Fibroblast of skin of left biceps (primary cell): Measurements from ENCODE around the gene MYL9.
A peak's percentile ranks its signal among the peaks of the same experiment; 100 is the strongest.
"Not testable (repeated sequence)": the region's sequence is repeated elsewhere in the genome, so short reads cannot be mapped to it uniquely, and the experiment has no call there.

Experiments used
- DNase-seq, 2 experiments: peaks; one replicate each; pipeline ENCODE4 v3.0.0-alpha.2; 2013; ENCODE audit warnings: low read depth in 2 of 2

Gene MYL9

DNA sequence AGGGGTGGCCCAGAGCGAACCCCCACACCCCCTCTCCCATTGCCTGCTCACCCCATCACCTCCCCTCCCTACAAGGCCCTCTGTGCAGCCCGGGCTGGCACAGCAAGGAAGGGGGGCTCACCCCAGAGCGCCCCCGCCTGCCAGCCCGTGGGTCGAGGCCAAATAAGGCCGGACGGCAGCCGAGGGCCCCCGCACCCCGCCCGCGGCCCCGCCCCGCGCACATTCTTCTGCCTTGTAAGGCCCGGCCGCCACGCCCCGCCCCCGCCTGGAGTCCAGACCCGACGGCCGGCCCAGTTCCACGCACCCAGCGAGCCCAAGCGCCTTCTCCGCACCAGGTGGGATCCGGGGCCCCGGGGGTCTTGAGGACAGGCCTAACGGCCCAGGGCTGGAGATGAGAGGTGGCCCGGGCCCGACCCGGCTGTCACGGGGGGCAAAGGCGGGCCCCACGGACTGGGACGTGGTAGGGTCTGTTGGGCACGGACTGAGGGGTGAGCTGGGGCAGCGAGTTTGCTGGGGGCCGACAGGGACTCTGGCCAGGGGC is at the start of gene MYL9:
Gene MYL9, plus strand, starts transcription at position 293 of the 541 bp plus-strand sequence. CDS start 3,366 bp downstream, outside the sequence.
- DNase-seq, result peak; percentile 51 to 54

DNA sequence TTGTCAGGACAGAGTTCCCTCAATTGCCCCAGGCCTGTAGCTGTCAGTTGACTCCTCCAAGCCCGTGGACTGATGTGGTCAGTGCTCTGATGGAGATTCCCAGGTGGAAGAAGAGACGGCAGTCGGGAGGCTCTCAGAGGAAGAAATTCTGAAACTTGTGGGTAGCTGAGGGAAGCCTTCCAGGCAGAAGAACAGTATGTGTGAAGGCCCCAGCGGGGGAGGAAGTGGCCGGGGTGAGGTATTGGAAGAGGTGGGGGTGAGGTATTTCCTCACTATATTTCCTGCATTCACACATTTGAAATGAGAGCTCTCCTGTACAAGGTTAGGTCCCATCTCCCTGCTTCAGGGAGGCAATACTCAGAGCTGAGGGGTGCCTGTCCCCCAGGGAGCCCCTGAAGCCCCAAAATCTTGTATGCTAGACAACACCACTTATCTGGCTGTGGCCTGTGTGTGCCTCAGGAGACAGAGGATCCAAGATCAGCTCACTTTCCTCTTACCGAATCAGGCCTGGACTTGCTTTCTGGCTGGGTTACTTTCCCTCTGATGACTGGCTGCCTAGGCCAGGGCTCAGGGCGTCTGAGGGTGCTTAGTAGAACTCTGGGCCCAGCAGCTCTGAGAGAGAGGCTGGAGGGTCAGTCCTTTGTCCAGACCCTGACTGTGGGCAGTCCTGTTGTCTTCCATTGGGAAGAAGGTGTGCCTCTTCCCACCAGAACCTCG is 49.3 kb upstream of the MYL9 start:
- no peak for DNase-seq

DNA sequence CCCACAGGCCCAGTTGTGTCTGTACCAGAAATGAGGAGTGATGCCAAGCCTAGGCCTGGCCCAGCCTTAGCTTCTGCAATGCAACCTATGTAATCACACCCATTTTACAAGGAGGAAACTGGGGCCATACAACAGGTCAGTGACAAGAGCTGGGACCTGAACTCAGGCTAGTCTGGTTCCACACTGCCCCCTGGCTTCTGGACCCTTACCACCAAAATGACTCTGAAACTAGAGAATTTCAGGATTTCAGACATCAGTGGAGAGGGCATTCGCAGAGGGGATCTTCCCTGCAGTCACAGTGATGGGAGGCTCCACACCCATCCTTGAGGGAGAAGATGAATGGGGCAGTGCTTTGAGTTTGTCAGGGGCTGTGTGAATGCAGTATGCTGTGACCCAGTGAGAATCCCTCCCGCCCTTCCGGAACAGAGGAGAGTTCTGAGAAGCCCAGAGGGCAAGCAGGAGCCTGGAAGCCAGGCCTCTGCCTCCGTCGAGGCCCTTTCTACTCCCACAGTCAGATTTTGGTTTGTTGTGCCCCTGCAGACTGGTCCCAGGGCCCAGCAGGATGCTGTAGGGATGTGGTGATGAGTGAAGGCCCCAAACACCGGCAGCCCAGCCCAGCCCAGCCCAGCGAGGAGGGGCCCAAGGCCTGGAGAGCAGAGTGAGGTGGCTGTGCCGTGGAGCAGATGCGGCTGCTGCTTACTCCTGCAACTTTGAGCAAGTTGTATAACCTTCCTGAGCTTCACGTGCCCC is 48.1 kb upstream of the MYL9 start:
- DNase-seq, result no peak

DNA sequence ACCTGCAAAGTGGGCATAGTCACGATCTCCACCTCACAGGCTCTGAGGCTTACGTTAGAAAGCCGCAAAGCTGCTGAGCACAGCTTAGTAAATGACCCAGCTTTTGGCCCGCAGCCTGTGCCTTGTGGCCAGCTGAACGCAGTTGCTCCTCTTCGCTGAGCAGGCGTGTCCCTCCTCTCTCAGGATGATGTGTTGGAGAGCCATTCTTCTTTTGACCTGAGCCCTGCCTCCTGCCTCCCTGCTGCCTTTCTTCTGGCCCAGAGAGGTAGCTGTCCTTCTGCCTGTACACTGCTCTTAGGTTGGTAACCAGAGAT is 47.6 kb upstream of the MYL9 start:
- DNase-seq, result no peak

DNA sequence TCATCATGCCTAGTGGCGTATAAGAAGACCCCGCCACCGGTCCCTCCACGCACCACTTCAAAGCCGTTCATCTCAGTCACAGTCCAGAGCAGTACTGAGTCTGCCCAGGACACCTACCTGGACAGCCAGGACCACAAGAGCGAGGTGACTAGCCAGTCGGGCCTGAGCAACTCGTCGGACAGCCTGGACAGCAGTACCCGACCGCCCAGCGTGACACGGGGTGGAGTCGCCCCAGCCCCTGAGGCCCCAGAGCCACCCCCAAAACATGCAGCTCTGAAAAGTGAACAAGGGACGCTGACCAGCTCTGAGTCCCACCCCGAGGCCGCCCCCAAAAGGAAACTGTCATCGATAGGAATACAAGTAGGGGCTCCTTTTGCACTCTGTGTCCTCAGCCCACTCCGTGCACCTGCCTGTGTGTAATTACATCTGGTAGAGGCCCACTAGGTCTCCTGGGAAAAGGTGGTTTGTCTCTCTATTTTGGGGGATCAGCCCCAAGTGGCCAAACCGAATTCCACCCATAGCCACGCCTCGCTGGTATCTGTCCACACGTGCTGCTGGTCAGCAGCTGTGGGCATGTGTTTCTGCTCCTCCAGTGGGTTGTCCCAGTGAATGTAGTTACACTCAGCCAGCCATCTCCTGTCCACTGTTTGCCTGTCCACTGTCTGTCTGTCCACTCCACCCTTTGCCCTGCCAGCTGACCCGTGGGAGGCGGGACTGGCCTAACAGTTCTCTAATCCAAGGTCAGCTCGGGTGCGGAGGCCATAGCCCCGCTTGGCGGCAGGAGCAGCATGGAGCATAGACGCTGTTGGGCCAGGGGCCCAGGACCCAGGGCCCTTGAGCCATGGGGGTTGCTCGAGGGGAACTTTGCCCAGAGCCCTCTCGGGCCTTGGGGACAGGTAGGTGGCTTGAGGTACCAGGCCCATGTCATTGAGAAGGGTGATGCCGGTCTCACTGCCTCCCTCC is 44.3 kb upstream of the MYL9 start:
- DNase-seq, result no peak

DNA sequence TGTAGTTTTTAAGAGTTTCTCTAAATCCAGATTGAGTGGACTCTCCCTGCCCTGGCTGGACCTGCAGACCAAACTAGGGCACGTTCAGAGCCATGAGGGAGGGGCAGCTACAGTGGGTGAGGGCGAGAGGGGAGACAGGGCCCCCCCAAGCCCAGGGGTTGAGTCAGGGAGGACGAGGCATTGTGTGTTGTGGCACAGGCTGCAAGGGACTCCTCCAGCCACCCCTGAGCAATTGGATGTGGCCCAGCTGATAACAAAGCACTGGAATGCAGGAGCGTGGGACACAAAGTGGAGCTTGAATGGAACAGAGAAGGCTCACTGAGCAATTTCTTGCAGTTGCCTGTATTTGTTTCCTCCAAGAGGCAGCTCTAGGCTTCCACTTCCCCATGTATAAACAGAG is 43.5 kb upstream of the MYL9 start:
- DNase-seq, result no peak

DNA sequence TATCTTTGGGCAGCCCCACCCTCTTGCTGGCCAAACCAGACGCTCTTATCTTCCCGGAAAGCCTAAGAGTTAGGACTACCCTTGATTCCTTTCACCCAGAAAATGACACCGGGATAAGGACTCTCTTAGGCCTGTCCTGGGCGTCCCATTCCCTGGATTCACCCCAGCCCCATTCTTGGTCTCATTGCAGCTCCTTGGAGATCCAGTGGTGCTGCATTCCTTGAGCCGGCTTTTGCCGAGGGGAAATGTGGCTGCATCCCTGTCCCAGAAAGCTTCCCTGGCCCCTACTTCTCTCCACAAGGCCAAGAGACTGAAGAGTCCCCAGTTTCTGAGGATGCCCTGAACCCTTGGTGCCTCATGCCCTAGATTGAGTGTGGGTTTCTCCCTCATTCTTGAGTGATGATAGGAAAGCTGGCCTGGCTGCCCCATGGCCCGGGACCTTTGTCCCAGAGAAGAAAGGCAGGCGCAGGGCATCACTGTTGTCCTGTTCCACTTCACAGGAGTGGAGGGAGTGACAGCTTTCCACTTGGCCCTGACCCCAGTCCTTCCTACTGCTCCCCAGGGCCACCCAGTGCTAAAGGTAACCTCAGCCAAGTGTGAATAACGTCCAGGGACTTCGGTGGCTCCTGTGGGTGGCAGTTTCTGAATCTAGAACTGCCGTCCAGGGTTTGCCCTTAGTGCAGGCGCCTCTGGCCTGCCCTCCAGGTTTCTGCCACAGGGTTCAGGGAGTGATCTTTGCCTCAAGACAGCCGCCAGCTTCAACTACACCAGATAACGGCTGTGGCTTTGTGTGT is 42.7 kb upstream of the MYL9 start:
- no peak for DNase-seq

DNA sequence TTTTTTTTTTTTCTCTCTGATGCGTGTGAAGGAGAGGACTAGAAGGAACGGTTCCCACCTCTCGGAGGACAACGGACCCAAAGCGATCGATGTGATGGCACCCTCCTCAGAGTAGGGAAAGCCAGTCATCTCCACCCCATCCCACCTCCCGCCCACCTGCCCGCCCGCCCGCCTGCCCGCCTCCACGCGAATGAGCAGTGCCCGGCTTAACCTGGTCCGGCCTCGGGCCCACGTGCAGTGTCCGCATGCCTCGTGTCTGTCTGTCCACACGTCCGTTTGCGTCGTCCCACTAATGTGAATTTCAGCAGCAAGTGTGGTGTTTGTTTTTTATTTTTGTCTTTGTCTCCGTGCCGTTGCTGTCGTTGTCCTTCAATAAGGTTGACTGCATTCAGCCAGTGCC is 42.1 kb upstream of the MYL9 start:
- no peak for DNase-seq

DNA sequence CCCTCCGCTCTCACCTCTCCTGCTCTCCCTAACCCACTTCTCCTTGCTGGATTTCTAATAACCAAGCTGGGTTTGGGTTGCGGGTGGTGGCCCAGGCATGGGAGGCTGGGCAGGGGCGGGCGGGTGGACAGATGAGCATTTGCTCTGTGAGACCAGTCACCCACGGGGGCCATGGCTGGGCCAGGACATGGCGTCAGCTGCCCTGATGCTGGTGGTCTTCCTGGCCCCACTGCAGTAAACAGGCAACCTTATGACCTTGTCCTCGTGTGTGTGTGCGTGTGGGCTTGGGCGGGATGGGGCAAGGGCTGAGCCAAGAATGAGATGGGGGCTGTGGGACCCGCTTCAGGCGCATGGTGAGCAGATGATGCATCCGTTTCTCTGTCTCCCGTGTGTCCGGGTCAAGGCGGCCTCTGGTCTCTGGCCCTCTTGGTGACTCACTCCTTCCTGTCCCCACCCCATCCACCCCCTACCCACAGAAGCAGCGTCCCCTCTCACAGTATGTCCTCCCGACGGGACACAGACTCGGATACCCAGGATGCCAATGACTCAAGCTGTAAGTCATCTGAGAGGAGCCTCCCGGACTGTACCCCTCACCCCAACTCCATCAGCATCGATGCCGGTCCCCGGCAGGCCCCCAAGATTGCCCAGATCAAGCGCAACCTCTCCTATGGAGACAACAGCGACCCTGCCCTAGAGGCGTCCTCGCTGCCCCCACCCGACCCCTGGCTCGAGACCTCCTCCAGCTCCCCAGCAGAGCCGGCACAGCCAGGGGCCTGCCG is 41.4 kb upstream of the MYL9 start:
- no peak for DNase-seq

DNA sequence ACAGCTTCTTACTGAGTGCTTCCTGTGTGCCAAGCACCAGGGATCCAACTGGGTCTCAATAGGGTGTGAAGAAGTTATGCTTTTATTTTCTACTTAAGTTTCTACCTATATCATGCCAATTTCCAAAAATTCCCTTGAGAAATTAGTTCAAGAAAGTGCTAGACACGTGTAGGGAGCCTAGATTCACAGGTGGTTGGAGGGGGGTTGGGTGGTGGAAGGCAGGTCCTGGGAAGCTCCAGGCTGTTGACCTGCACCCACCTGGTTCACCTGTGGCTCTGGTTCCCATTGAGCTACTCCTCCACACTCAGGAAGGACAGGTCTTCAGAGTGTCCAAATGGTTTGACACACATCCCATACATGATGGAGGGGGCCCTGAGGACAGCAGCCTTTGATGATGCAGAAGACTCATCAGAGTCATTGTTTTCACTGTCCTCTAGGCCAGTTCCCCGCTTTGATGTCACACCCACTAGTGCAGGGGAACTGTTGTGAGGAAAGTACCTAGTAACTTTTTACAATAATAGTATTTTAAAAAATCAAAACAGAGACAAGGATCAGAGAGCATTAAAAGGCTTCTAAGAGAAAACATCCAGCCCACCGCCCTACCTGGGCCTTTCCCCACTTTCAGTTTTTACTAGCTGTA is 39.8 kb upstream of the MYL9 start:
- DNase-seq, result no peak

DNA sequence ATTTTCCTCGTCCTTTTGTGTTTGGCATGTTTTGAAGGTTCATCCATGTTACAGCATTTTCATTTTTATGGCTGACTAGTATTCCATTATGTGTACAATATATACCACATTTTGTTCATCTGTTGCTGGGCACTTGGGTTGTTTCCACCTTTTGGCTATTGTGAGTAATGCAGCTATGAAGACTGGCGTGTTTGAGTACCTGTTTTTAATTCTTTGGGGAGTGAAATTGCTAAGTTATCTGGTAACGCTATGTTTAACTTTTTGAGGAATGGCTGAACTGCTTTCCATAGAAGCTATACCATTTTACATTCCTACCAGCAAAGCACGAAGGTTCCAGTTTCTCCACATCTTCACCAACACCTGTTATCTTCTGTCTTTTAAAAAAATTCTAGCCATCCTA is 37.0 kb upstream of the MYL9 start:
- DNase-seq, result no peak

DNA sequence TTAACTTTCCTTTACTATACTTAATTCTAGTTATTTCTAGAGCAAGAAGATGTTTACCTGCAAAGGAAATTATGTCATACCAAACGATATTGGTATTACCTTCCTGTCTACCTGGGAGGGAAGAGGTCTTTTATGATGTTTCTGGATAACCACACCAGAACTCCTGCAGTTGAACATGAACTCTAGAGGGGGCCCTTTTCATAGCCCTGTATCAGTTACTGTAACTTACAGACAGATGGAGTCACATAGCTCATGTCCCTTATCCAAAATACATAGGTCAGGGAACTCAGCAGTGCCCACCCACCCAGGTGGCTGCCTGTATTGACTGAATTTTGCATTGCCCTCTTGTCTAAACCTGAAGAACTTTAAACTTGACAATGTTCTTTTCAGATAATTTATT is 35.1 kb upstream of the MYL9 start:
- no peak for DNase-seq

DNA sequence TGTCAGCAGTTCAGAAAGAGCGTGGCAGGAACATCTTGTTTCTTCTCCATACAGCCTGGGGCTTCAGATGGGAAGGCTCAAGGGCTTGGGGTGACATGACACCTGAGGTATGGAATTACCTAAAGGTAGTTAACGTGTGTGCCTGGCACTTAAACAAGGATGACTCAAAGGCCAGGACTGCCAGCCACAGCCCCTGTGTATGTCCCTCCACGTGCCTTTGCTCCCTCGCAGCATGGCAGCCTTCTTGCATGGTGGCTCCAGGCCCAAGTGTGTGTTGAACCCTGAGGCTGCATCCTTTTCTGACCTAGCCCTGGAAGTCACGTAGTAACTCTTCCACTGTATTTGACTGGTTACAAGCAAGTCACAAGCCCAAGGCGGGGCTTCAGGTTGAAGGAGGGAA is 33.6 kb upstream of the MYL9 start:
- no peak for DNase-seq

DNA sequence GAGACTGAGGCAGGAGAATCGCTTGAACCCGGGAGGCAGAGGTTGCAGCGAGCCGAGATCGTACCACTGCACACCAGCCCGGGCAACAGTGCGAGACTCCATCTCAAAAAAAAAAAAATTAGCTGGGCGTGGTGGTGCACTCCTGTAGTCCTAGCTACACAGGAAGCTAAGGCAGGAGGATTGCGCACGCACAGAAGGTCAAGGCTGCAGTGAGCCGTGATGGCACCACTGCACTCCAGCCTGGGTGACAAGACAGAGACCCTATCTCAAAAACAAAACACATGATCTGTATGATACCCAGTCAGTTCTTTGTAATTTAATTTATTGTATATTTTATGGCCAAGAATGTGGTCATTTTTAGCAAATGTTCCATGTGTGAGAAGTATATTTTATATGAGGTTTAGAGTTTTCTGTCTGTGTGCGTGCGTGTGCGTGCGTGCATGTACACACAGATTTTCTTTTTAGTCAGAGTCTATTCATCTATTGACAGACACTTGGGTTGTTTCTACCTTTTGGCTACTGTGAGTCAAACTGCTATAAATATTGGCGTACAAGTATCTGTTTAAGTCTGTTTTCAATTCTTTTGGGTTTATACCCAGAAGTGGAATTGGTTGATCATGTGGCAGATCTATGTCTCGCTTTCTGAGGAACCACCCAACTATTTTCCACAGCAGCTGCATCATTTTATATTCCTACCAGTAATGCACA is 22.2 kb upstream of the MYL9 start:
- no peak for DNase-seq

DNA sequence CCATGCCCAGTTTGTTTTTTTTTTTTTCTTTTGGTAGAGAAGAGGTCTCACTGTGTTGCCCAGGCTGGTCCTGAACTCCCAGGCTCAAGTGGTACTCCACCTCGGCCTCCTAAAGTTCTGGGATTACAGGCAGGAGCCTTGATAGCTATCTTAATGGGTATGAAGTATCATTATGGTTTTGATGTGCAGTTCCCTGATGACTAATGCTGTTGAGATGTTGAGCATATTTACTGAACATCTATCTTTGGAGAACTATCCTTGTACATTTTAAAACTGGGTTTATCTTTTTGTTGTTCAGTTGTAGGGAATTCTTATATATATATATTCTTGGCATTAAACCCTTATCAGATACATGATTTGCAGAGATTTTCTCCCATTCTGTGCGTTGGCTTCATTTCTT is 21.4 kb upstream of the MYL9 start:
- DNase-seq, result no peak

DNA sequence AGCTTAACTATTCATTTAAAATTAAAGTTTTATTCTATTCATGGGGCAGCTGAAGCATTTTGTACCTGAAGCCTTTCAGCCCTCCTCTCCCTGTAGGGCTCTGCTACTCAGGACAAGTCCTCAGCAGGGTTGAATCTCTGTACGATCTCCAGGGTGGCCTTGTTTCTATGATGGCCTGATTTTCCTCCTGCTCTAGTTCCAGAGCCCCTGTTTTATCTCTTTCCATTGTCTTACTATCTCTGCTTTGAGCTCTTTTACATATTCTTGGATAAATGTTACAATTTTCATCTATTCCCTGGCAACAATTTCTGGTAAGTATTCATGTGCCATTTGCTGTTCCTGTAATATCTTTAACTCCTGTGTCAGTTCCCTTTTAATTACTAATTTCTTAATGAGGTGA is 19.8 kb upstream of the MYL9 start:
- no peak for DNase-seq

DNA sequence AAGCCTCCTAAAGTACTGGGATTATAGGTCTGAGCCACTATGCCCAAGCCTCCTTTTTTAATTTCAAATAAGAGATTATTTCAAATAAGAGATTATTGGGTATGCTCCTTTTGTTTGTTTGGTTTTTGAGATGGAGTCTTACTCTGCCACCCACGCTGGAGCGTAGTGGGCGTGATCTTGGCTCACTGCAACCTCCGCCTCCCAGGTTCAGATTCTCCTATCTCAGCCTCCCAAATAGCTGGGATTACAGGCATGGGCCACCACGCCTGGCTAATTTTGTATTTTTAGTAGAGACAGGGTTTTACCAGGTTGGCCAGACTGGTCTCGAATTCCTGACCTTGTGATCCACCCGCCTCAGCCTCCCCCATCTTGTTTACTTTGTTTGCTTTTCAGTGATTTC is 18.9 kb upstream of the MYL9 start:
- DNase-seq, result not testable (repeated sequence)

DNA sequence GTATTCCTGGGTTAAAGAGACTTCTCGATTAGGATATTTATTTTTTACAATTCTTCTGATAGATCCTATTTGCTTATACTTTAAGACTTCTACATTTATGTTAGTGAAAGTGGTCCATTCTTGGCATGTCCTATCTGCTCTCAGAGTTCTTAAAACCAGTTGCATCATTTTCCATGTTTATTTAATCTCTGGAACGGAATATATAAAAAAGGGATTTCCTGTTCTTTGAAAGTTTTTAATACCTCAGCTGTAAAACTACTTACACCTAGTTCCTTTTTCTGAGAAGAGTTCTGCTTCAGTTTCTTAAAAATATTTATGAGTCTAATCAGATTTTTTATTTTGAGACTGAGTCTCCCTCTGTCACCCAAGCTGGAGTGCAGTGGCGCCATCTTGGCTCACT is 18.0 kb upstream of the MYL9 start:
- DNase-seq, result no peak

DNA sequence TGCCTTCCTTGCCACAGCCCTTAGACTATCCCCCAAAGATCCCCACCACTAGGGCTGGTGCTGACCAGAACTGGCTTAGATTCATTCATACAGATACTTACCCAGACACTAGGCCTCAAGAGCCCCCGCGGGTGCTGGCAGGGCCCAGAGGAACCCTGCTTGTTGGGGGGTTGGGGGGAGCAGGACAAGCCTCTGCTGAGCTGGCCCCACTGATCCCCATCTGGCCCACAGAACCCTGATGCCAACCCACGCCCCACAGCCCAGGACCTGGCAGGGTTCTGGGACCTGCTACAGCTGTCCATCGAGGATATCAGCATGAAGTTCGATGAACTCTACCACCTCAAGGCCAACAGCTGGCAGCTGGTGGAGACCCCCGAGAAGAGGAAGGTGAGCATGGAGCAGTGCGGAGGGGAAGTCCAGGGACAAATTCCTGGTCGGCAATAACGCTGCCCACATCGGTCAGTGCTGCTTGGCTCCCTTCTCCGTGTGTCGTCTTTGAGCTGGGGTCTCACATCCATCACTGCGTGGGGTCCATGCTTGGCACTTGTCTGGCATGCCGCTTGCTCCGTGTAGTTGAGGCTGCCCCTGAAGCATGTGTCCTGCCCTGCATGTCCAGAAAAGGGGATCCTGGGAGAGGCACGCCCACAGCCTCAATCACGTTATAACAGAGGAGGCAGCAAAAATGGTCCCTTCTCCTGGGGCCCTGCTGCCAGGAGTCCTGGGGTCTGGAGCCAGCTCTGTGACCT is 15.5 kb upstream of the MYL9 start:
- no peak for DNase-seq
